ENCODE data around the gene RASSF7. TPM values are rescaled to one million over a fixed set of nuclear protein-coding genes. Genes with fewer than 3 reads are reported as not detected.

The RASSF7 gene
- total RNA-seq, 1 donor from 2014 or later = 38.2 TPM

- Mint-ChIP-seq H3K9me3 (ENCODE audit: low read depth) (no peaks in the 10 kb centered on the region), H3K27ac (no peak overlapping the region), H3K4me3 (ENCODE audit: low read depth) (no peak overlapping the region), H3K27me3 (no peaks in the 10 kb centered on the region), H3K36me3 (ENCODE audit: insufficient read depth) (peaks cover 13% of the 10 kb centered on the region), H3K4me1 (ENCODE audit: low read depth) (no peaks in the 10 kb centered on the region)
- DNase-seq (ENCODE audit: low spot score, unreplicated experiment) = no peak
- TF ChIP-seq CTCF (IDR thresholded peaks at IDR 0.05; ENCODE audit: unreplicated experiment) = no peak
Observed at GRCh38 chr11:603154-603553, 42.4 kb downstream of the RASSF7 start.

- no peaks in the 10 kb centered on the region for H3K27me3 Mint-ChIP-seq
- no peak for TF ChIP-seq CTCF (IDR thresholded peaks at IDR 0.05; ENCODE audit: unreplicated experiment)
- no peak overlapping the region for H3K27ac Mint-ChIP-seq
- peaks cover 12% of the 10 kb centered on the region for H3K36me3 Mint-ChIP-seq (ENCODE audit: insufficient read depth)
- no peaks in the 10 kb centered on the region for H3K4me1 Mint-ChIP-seq (ENCODE audit: low read depth)
- H3K9me3 Mint-ChIP-seq (ENCODE audit: low read depth) = no peaks in the 10 kb centered on the region
- H3K4me3 Mint-ChIP-seq (ENCODE audit: low read depth) = no peak overlapping the region
- DNase-seq (ENCODE audit: low spot score, unreplicated experiment) = no peak
Observed at GRCh38 chr11:605286-606129, 44.7 kb downstream of the RASSF7 start.

GRCh38 chr11:606245-606644 lies 45.5 kb downstream of the RASSF7 start:
- TF ChIP-seq CTCF (IDR thresholded peaks at IDR 0.05; ENCODE audit: unreplicated experiment) = no peak
- Mint-ChIP-seq H3K4me3 (ENCODE audit: low read depth) (no peak overlapping the region), H3K27ac (no peak overlapping the region), H3K4me1 (ENCODE audit: low read depth) (no peaks in the 10 kb centered on the region), H3K27me3 (no peaks in the 10 kb centered on the region), H3K9me3 (ENCODE audit: low read depth) (no peaks in the 10 kb centered on the region), H3K36me3 (ENCODE audit: insufficient read depth) (peaks cover 15% of the 10 kb centered on the region)
- DNase-seq (ENCODE audit: low spot score, unreplicated experiment) = no peak

GRCh38 chr11:607020-607780 lies 46.4 kb downstream of the RASSF7 start:
- H3K27me3 Mint-ChIP-seq = no peaks in the 10 kb centered on the region
- H3K4me1 Mint-ChIP-seq (ENCODE audit: low read depth) = no peaks in the 10 kb centered on the region
- no peaks in the 10 kb centered on the region for H3K9me3 Mint-ChIP-seq (ENCODE audit: low read depth)
- no peak for DNase-seq (ENCODE audit: low spot score, unreplicated experiment)
- H3K4me3 Mint-ChIP-seq (ENCODE audit: low read depth) = no peak overlapping the region
- peaks cover 17% of the 10 kb centered on the region for H3K36me3 Mint-ChIP-seq (ENCODE audit: insufficient read depth)
- no peak for TF ChIP-seq CTCF (IDR thresholded peaks at IDR 0.05; ENCODE audit: unreplicated experiment)
- peak overlapping the region; percentile 78 for H3K27ac Mint-ChIP-seq

GRCh38 chr11:607971-608659 lies 47.3 kb downstream of the RASSF7 start:
- DNase-seq (ENCODE audit: low spot score, unreplicated experiment) = no peak
- H3K27ac Mint-ChIP-seq = peak overlapping the region; percentile 16
- no peaks in the 10 kb centered on the region for H3K27me3 Mint-ChIP-seq
- H3K9me3 Mint-ChIP-seq (ENCODE audit: low read depth) = no peaks in the 10 kb centered on the region
- peaks cover 17% of the 10 kb centered on the region for H3K36me3 Mint-ChIP-seq (ENCODE audit: insufficient read depth)
- no peaks in the 10 kb centered on the region for H3K4me1 Mint-ChIP-seq (ENCODE audit: low read depth)
- H3K4me3 Mint-ChIP-seq (ENCODE audit: low read depth) = no peak overlapping the region
- no peak for TF ChIP-seq CTCF (IDR thresholded peaks at IDR 0.05; ENCODE audit: unreplicated experiment)
